Colonic mucosa (tissue), 4 donors: ENCODE measurements around the gene DGKA. TPM values are rescaled to one million over a fixed set of nuclear protein-coding genes. Genes with fewer than 3 reads are reported as not detected.
A peak's percentile ranks its signal among the peaks of the same experiment; 100 is the strongest.

Source experiments
- DNase-seq: peaks from one replicate; pipeline ENCODE4 v3.0.0-alpha.2; 2020
- H3K27ac ChIP-seq: fragments of 200-600 bp; one replicate; pipeline ENCODE4 v1.8.0; 2021
- H3K27me3 ChIP-seq: fragments of 200-600 bp; one replicate; pipeline ENCODE4 v1.8.0; 2021
- H3K36me3 ChIP-seq: fragments of 200-600 bp; one replicate; pipeline ENCODE4 v1.8.0; 2021
- H3K4me1 ChIP-seq: fragments of 200-600 bp; one replicate; pipeline ENCODE4 v1.8.0; 2021; ENCODE audit warnings: mild to moderate bottlenecking
- H3K4me3 ChIP-seq: fragments of 200-600 bp; one replicate; pipeline ENCODE4 v1.8.0; 2021
- H3K9ac ChIP-seq, 2 donors: one replicate each; pipeline ENCODE4 v1.7.0; 2013; ENCODE audit warnings: control low read depth in 2 of 2, low read depth in 2 of 2, low read length in 2 of 2
- H3K9me3 ChIP-seq: fragments of 200-600 bp; one replicate; pipeline ENCODE4 v1.8.0; 2021
- intact Hi-C: fragments of 100-400 bp; cut with DNase I; formaldehyde crosslinking; loops from one replicate; pipeline ENCODE4 v1.14.1; 2022
- total RNA-seq, 2 donors: library from RNA; stranded (reverse); fragmentation: NEBNext Ultra II Directional in 1 of 2; extraction: Animal tissue kit (Norgen Biotek cat#: 25700) in 1 of 2; gene quantifications; one replicate each; pipeline ENCODE4 v1.2.1, GENCODE V29; 2021
- TF ChIP-seq, protein P1 (sequence below): fragments of 200-600 bp; IDR thresholded peaks from one replicate; pipeline ENCODE4 v1.8.0; 2022; ENCODE audit warnings: antibody characterized with exemption, mild to moderate bottlenecking
- donor health status: healthy.
- donor health status: DM: no; HTN: no; CAD: no.
- donor health status: DM: no; HTN: no; CAD: no.

DGKA gene
- total RNA-seq, 2 donors from 2014 or later: 80.2 to 91.2 TPM

DNA sequence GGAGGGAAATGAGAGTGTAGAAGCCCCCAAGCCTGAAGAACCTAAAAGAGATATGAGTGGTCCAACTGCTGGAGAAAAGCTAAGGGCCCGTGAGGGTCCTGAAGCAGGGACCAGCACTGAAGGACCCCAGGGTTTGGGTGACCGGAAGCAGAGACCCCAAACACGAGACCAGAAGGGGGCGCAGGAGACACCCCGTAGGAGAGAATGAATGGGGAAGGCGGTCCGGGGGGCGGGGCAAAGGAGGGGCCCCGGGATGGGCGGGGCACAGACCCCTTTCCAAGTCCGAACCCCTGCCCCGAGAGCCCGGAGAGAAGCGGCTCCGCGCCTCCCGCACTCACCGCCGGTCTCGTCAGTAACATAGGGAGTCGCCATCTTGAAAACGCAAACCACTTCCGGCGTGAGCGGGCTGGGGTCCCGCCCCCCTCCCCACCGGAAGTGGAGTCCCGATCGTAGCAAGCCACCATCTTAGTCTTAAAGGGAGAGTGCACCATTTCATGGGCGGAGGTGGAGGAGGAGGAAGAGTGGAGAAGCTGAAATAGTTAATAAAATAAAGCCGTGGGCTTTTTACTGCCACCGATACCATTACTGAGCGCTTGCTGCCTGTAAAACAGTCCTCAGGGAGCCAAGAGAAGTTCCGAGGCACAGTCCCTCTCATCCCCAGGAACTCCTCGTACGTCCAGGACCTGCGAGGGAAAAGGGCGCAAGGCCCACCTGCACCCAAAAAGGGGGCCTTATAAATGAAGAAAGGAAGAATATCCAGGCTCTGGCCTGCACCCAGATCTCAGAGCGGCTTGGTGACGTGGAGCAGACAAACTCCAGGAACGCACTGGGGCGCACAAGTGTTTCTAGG is 4.0 kb upstream of the DGKA start:
- no peaks in the 10 kb centered on the region for H3K9me3 ChIP-seq
- no peaks in the 10 kb centered on the region for H3K27me3 ChIP-seq
- TF ChIP-seq, protein P1, sequence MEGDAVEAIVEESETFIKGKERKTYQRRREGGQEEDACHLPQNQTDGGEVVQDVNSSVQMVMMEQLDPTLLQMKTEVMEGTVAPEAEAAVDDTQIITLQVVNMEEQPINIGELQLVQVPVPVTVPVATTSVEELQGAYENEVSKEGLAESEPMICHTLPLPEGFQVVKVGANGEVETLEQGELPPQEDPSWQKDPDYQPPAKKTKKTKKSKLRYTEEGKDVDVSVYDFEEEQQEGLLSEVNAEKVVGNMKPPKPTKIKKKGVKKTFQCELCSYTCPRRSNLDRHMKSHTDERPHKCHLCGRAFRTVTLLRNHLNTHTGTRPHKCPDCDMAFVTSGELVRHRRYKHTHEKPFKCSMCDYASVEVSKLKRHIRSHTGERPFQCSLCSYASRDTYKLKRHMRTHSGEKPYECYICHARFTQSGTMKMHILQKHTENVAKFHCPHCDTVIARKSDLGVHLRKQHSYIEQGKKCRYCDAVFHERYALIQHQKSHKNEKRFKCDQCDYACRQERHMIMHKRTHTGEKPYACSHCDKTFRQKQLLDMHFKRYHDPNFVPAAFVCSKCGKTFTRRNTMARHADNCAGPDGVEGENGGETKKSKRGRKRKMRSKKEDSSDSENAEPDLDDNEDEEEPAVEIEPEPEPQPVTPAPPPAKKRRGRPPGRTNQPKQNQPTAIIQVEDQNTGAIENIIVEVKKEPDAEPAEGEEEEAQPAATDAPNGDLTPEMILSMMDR: peak; percentile 67
- H3K9ac ChIP-seq: peak overlapping the region; percentile 86 to 97
- H3K4me3 ChIP-seq: peak overlapping the region; percentile 83
- H3K27ac ChIP-seq: peak overlapping the region; percentile 99
- intact Hi-C loops: loop anchor here (5.0 kb wide), 1 partner anchor 95 kb away; no protein-coding TSS in a partner anchor
- no peaks in the 10 kb centered on the region for H3K36me3 ChIP-seq
- peak; percentile 96 for DNase-seq
- H3K4me1 ChIP-seq: peaks cover 29% of the 10 kb centered on the region

GRCh38 chr12:55927588-55928502 is 3.1 kb upstream of the DGKA start, which contains the start of gene PYM1:
Gene PYM1 (minus strand): TSS chr12:55927894. CDS start chr12:55927761, 133 bp downstream.
- intact Hi-C loops: loop anchor here (5.0 kb wide), 1 partner anchor 96 kb away; no protein-coding TSS in a partner anchor

DNA sequence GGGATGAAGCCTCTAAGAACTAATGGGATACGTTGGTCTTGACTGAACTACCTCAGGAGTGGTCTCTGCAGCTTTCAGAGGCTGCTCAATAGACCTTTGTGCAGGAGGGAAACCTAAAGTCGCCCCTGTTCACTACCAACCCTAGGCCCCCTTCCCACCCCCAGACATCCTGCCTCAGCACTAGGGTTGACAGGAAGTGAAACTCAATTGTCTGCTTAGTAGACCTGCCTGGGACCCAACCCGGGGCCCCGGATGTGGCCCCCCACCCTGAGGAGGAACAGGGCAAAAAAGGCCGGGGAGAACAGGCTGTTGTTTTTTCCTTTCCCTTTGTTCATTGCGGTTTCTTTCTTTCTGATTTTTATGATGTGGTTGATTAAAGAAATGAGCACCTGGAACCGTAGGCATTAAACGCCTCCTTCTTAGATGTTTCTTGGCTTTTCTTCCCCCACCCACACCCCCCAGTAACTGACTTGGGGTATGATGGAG is 1.6 kb upstream of the DGKA start:
- Histone ChIP-seq H3K36me3 (no peaks in the 10 kb centered on the region), H3K27me3 (no peaks in the 10 kb centered on the region), H3K9ac (peak overlapping the region; percentile 39 to 71), H3K4me1 (peaks cover 33% of the 10 kb centered on the region), H3K27ac (peak overlapping the region; percentile 99), H3K9me3 (no peaks in the 10 kb centered on the region), H3K4me3 (no peak overlapping the region)
- TF ChIP-seq, protein P1: no peak
- intact Hi-C loops: loop anchor here (5.0 kb wide), 1 partner anchor 97 kb away; no protein-coding TSS in a partner anchor
- peak; percentile 58 for DNase-seq

More at GRCh38 chr12:55927588-55928502, 3.1 kb upstream of the DGKA start, which contains the start of gene PYM1:
- Histone ChIP-seq H3K27ac (peak within 1 kb of the TSS; percentile 99), H3K9me3 (no peaks in the 10 kb centered on the region), H3K27me3 (no peaks in the 10 kb centered on the region), H3K4me3 (peak within 1 kb of the TSS; percentile 83), H3K36me3 (no peaks in the 10 kb centered on the region), H3K9ac (peak within 1 kb of the TSS; percentile 86 to 97), H3K4me1 (peaks cover 29% of the 10 kb centered on the region)
- TF ChIP-seq, protein P1: no peak
- peak; percentile 91 for DNase-seq

- Histone ChIP-seq H3K4me1 (peaks cover 33% of the 10 kb centered on the region), H3K27me3 (no peaks in the 10 kb centered on the region), H3K9me3 (no peaks in the 10 kb centered on the region), H3K36me3 (no peaks in the 10 kb centered on the region), H3K27ac (peak overlapping the region; percentile 99), H3K4me3 (peak overlapping the region; percentile 70), H3K9ac (peak overlapping the region; percentile 87)
- intact Hi-C loops: no loop called here
- TF ChIP-seq, protein P1: no peak
- DNase-seq: peak; percentile 57
These were observed 386 bp downstream of the DGKA start for GRCh38 chr12:55931317-55931779.
